MM.1S (cell line): ENCODE data around the gene HTR7.

Experiments
- EZH2 ChIP-seq: fragments of 300-600 bp; sonication (generic); optimal IDR thresholded peaks from 2 replicates; pipeline ENCODE3; 2017; ENCODE audit warnings: low read depth, mild to moderate bottlenecking, antibody characterized with exemption, low read length, mixed read lengths
- EZH2phosphoT487 ChIP-seq: fragments of 300-600 bp; sonication (generic); IDR thresholded peaks from 2 replicates; pipeline ENCODE4 v1.6.1; 2018; ENCODE audit warnings: antibody characterized with exemption, low read length
- TF ChIP-seq, protein P1 (sequence below): fragments of 300-600 bp; sonication (generic); IDR thresholded peaks from 2 replicates; pipeline ENCODE4 v1.5.1; 2016; ENCODE audit warnings: antibody characterized with exemption, low read length, mixed read lengths

GRCh38 chr10:90856964-90857634 lies 740 bp downstream of the HTR7 start:
- TF ChIP-seq, protein P1, sequence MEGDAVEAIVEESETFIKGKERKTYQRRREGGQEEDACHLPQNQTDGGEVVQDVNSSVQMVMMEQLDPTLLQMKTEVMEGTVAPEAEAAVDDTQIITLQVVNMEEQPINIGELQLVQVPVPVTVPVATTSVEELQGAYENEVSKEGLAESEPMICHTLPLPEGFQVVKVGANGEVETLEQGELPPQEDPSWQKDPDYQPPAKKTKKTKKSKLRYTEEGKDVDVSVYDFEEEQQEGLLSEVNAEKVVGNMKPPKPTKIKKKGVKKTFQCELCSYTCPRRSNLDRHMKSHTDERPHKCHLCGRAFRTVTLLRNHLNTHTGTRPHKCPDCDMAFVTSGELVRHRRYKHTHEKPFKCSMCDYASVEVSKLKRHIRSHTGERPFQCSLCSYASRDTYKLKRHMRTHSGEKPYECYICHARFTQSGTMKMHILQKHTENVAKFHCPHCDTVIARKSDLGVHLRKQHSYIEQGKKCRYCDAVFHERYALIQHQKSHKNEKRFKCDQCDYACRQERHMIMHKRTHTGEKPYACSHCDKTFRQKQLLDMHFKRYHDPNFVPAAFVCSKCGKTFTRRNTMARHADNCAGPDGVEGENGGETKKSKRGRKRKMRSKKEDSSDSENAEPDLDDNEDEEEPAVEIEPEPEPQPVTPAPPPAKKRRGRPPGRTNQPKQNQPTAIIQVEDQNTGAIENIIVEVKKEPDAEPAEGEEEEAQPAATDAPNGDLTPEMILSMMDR: no peak
- no peak for TF ChIP-seq EZH2phosphoT487
- TF ChIP-seq EZH2: no peak
